ENCODE results near the gene DPYD.

Gene DPYD

DNA sequence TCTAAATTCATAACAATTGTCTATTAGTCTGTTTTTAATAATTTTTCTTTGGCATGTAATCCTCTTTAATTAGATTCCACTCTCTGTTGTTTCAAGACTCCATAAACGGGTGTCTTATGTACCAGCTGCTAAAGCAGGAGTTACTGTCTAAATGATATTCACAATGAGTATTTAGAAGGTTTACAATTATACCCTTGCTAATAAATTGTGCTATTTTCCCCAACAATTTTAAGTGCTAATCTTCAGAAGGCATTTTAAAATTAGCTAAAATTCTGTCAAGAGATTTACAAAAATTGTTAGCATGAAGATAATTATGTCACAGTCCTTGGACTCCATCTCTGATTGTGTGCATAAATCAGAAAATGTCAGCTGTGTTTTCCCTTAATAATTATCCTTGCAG lies 83.7 kb downstream of the DPYD start:
- no peak for DNase-seq

DNA sequence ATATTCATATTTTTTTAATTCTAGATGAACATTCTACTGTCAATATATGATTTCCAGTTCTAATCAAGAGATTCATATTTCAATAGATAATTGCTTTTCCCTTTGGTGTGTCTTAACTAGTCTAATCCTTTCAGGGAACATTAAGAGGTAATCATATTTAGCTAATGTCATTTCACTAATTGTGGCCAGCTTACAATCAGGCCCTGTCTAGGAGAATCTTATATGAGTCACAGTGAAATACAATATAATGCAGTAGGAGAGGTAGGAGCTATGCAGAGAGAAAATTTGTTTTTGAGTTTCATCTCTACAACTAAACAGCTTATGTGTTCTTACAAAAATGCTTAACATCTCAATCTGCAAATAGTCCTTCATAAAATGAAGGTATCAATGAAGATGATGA lies 85.9 kb downstream of the DPYD start:
- no peak for DNase-seq

DNA sequence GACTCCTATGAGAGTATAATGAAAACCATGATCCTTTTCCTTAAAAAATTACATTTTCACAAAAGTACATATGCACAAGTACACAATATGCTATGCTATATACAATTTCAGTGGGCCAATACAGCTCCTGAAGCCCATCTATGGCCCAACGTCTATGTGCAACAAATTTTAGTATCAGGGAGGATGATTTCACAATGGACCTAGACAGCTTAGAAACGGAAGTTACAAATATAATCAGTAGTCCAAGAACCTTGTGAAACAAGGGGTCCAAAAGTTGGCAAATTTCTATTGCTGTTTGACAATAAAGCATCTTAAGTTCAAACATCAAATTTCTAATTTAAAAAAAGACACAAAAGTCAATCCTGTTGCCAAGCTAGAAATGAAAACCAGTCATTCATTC lies 87.0 kb downstream of the DPYD start:
- DNase-seq: no peak

GRCh38 chr1:97832481-97832880 lies 88.4 kb downstream of the DPYD start:
- no peak for DNase-seq

GRCh38 chr1:97827887-97828286 lies 92.9 kb downstream of the DPYD start:
- DNase-seq: no peak

DNA sequence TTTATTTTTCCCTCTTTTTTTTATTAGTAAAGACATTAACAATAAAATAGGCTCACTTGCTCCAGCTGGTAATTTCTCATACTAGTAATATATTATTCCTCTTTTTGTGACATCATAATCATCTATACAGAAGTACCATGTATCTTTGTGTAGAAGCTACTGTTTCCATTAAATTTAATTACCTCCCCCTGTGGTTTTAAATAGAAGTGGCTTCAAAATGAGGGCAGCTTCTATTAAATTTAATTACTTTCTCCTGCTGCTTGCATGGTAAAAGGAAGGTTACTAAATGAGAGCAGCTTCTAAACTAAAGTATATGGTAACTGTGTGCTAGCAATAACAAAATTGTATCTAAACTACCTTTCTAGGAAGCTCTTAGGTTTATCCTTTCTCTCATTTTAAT lies 94.0 kb downstream of the DPYD start:
- no peak for DNase-seq

DNA sequence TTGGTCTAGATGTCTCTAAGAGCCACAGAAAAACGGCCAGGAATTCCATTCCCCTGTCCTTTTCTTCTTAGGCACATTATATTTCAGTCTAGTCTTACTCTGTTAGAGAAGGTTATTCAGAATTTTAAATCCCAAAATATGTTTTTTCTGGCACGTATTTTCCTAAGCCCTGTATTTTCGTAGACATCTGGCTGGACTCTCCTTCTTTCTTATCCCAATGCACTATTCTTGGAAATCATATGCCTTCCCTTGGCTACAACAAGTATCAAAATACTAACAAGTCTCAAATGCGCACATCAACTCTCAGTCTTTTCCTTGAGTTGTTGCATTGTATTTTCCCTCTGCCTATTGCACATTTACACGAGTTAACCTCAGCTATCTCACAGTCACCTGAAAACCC lies 96.2 kb downstream of the DPYD start:
- DNase-seq: no peak

- DNase-seq: no peak
Observed at GRCh38 chr1:97824200-97824599, 96.6 kb downstream of the DPYD start.

- DNase-seq: no peak
Observed at GRCh38 chr1:97820470-97821188, 100.2 kb downstream of the DPYD start.

DNA sequence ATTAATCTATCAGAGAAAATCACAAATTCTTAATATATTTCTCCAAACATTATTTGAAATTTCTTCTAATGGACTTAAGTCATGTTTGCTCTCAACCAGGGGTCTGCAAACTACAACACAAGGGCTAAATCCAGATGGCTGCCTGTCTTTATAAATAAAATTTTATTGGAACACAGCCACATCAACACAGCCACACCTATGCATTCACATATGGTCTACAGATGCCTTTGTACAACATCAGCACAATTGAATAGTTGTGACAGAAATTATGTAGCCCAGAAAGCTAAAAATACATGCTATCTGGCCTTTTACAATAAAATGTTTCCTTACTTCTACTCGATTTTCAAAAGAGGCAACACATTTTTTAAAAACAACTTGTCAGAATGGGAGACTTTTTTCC lies 103.9 kb downstream of the DPYD start:
- no peak for DNase-seq

GRCh38 chr1:97814804-97815203 lies 106.0 kb downstream of the DPYD start:
- no peak for DNase-seq

DNA sequence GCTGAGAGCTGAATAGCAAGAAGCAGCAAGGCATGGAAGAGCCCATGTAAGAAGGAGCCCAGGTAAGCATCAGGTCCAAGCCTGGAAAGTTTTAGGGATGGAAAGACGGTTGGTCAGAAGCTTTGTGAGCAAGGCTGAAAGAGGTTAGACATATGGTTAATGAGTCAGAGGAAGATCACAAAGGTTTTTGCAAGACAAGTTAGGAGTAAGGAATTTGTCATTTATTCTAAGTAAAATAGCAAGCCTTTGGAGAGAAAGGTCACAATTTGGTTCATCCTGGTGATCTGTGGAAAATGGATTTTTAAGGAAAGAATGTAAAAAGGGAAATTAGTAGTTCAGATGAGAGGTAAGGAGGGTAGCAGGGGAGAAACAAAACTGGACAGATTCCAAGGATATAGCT lies 106.7 kb downstream of the DPYD start:
- no peak for DNase-seq

DNA sequence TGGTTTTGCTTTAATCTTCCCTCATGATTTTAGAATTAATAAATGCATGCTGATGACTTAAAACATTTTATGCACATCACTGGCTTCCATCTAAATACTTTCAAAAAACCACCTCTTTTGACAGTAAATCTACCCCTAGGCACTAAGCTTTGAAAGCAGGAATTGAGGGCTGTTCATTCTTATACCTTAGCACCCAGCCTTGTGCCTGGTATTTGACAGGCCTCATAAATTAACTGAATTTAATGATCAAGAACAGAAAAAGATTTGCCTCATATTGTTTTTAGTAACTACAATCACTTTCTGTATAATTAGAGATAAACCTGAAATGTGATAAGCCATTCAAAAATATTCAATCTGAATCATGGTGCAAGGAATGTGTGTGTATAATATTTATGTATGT lies 108.8 kb downstream of the DPYD start:
- no peak for DNase-seq

DNA sequence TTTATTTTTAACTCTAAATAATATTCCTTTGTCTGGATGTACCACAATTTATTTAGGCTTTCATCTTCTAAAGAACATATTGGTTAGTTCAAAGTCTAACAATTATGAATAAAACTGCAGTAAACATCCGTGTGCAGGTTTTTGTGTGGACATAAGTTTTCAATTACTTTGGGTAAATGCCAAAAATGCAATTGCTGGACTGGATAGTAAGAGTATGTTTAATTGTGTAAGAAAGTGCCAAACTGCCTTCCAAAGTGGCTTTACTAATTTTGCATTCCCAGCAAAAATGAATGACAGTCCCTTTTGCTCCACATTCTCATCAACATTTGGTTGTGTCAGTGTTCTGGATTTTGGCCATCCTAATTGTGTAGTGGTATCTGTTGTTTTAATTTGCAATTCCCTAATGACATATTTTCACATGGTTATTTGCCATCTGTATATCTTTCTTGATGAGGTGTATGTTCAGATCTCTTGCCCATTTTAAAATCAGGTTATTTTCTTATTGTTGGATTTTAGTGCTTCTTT lies 113.8 kb downstream of the DPYD start:
- DNase-seq: no peak

DNA sequence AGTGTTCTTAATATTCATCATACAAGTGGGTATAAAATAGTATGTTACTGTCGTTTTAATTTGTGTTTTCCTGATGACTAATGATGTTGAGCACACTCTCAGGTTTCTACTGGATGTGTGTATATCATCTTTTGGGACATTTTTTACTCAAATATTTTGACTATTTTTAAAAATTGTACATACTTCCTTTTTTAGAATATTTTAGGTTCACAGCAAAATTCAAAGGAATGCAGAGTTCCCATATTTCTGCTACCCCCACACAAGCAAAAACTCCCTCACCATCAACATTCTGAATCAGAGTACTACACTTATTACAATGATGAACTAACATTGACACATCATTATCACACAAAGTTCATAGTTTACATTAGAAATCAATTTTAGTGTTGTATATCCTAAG lies 114.5 kb downstream of the DPYD start:
- DNase-seq: no peak

DNA sequence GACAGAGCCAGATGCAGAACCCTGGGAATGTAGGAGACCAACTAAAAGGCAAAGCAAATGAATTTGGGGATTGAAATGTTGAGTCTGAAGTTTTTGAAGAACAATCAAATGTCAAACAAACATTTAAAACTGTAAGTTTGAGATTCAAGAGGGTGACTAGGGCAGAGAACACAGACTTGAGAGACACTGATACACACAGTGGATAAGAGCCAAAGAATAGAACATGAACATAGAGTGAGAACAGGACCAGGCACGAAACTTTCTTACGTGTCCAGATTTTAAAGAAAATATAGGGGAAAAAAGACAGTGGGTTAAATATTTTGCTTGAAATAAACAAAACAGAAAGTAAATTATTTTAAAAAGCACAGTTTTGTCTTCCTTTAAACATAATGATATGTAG lies 115.7 kb downstream of the DPYD start:
- DNase-seq: no peak

GRCh38 chr1:97803026-97803425 lies 117.8 kb downstream of the DPYD start:
- no peak for DNase-seq

GRCh38 chr1:97802011-97802410 lies 118.8 kb downstream of the DPYD start:
- no peak for DNase-seq

- DNase-seq: no peak
Observed at GRCh38 chr1:97797403-97798183, 123.2 kb downstream of the DPYD start.

- no peak for DNase-seq
Observed at GRCh38 chr1:97796711-97797110, 124.1 kb downstream of the DPYD start.

GRCh38 chr1:97792655-97793054 lies 128.2 kb downstream of the DPYD start:
- DNase-seq: no peak

DNA sequence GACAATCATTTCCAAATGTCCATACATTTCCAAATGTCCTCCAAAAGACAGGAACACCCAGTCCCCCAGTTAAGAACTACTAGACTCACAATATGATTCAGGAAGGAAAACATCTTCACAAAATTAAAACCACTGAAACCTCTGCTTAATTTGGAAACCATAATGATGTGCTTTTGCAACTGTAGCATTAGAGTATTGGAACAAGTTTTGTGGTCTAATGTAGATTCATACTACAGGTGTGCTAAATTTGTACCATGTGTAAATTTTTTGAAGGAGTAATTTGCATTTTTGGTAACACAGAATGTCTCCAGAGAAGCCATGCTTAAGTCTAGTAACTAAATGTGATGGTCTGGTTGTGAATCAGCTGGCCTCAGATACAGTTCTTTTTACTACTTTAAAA lies 129.6 kb downstream of the DPYD start:
- no peak for DNase-seq

DNA sequence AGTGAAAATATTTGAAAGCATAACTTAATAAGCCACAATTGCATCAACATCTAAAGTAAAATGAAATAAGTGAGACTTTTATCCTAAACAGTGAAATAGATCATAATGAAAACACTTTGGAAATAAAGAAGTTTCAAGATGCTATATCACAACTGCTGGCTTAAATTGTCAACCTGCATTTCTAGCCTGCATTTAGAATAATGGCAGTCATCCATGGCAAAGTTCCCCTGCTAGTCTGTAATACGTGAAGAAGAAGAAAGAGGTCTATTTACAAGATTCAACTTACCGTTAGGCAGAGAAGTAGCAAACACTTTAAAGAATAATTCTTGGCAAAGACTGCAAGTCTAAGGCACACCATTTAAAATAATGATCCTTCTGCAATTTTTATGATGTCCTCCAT lies 133.6 kb downstream of the DPYD start:
- DNase-seq: no peak

- DNase-seq: no peak
Observed at GRCh38 chr1:97784661-97785060, 136.2 kb downstream of the DPYD start.

DNA sequence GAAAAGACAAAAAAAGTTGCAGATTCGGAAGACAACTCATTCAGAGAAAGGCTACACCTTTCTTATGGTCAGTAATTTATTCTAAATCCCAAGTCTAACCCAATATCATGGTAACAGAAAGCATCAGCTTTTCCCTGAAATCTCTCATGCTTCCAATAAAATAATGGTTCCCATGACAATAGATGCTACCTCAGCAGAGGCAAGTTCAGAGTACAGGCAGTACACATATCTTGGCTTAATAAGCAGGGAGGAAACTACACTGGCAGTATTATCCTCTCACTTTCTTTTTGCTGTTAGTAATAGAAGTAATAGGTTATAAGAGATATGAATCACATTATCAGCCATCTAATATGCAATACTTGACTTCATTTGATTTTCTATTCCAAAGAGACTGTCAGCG lies 137.1 kb downstream of the DPYD start:
- DNase-seq: no peak

All from activated CD8-positive, alpha-beta memory T cell treated with anti-CD3 and anti-CD28 coated beads, Interleukin-2, amount 50 U/mL, for 48 hours (primary cell).